GM12875 (cell line): ENCODE measurements around the gene PIK3C2G.

Experiments used
- H3K4me3 ChIP-seq: one replicate; pipeline ENCODE4 v1.5.1; 2011; ENCODE audit warnings: low read depth, low read length, control low read depth
- CTCF ChIP-seq: IDR thresholded peaks from 2 replicates; pipeline ENCODE4 v1.5.1; 2011; ENCODE audit warnings: low read depth, mild to moderate bottlenecking, control low read depth, inconsistent platforms, low read length, moderate library complexity, borderline replicate concordance; ENCODE audit not compliant: insufficient read depth

The PIK3C2G gene

GRCh38 chr12:18589316-18589715 is 328.0 kb downstream of the PIK3C2G start:
- TF ChIP-seq CTCF, result no peak
- H3K4me3 ChIP-seq, result no peak overlapping the region

GRCh38 chr12:18591473-18591872 is 330.2 kb downstream of the PIK3C2G start:
- H3K4me3 ChIP-seq, result no peak overlapping the region
- no peak for TF ChIP-seq CTCF

GRCh38 chr12:18595412-18595811 is 334.1 kb downstream of the PIK3C2G start:
- no peak for TF ChIP-seq CTCF
- H3K4me3 ChIP-seq, result no peak overlapping the region

- H3K4me3 ChIP-seq, result no peak overlapping the region
- no peak for TF ChIP-seq CTCF
Measured at GRCh38 chr12:18601962-18602361, 340.6 kb downstream of the PIK3C2G start.

- no peak overlapping the region for H3K4me3 ChIP-seq
- no peak for TF ChIP-seq CTCF
Measured at GRCh38 chr12:18612971-18613370, 351.7 kb downstream of the PIK3C2G start.

GRCh38 chr12:18620986-18621385 is 359.7 kb downstream of the PIK3C2G start:
- H3K4me3 ChIP-seq, result no peak overlapping the region
- no peak for TF ChIP-seq CTCF

GRCh38 chr12:18629445-18629844 is 368.1 kb downstream of the PIK3C2G start:
- no peak overlapping the region for H3K4me3 ChIP-seq
- TF ChIP-seq CTCF, result no peak
